M059J (cell line): ENCODE measurements around the gene MRPL17. TPM values are rescaled to one million over a fixed set of nuclear protein-coding genes. Genes with fewer than 3 reads are reported as not detected.

Experiments
- DNase-seq: peaks from one replicate; pipeline ENCODE4 v3.0.0-alpha.2; 2012; ENCODE audit warnings: low read depth
- total RNA-seq: library from RNA; depleted of rRNA; stranded (reverse); fragments of >200 nt; shearing (Covaris generic); gene quantifications from 2 replicates; pipeline ENCODE4 v1.2.3, GENCODE V29; 2014; rRNA removed

Gene MRPL17
- total RNA-seq, 1 experiment from 2014 or later = 132 TPM

DNA sequence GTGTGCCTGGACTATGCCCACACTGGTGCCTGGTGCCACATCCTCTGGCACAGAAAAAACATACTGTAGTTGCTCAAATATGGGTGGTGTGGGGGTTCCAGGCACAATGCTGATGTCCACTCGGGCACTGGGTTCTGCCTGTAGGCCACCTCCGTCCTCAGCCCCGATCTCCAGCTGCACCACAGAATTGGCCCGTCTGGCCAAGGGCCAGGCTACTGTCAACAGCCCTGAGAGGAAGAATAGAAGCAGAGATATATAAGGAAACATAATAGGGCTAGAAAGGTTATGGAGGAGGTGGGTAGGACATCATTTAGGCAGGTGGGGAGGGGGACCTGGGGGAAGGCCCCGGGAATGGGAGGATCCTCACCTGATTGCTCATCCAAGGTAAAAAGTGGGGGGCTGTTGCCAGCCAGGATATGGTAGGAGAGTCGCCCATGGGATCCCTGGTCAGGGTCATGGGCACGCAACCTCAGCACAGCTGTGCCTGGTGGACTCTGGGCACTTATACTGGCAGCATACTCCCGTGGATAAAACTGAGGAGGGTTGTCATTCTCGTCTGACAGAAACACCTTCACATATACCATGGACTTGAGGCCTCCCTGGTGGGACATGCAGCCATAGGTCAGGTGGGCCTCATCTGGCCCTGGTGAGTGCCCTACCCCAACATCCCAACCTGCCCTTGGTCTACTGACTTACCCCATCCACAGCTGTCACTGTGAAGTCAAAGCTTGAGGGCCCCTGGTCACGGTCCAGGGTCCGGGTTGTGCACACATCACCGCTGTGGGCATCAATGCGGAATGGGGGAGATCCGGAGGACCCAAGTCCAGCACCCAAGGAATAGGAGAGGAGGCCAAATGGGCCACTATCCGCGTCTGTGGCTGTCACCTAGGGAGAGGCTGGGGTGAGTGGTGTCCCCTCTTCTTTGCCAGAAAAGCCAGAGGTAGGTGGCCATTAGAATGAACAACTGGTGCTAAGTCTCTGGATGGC lies 49.4 kb downstream of the MRPL17 start:
- DNase-seq = no peak

DNA sequence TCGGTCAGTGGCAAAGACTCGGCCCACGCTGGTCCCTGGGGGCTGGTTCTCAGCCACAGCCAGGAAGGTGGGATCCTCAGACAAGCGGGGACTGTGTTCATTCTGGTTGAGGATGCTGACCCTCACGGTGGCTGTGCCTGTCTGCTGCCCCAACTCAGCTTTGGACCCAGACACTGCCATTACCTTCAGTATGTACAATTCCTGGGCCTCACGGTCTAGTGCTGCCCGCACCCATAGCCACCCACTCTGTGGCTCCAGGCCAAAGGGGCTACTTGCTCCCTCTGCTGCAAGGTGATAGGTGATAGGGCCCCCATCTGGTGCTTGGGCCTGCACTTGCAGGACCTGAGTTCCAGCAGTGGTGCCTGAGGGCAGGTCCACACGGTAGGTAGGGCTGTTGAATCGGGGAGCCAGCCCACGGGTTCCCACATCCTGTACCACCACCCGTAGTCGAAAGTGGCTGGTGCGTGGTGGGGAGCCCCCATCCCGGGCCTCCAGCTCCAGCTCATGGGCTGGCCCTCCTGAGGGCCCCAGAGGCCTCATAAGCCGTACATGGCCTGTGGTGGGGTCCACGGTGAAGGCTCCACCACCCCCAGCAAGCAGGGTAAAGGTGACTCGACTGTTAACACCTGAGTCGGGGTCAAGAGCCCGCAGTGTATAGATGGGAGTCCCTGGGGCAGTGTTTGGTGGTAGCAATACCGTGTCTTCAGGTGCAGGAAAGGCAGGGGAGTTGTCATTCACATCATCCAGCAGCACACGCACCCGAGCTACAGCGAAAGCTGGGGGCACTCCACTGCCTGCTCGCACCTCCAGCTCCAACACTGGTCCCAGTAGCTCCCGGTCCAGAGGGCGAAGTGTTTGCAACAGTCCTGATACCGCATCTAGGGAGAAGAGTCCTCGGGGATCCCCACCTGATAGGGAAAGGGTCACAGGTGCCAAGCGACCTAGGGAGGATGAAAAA lies 50.7 kb downstream of the MRPL17 start:
- DNase-seq = no peak

DNA sequence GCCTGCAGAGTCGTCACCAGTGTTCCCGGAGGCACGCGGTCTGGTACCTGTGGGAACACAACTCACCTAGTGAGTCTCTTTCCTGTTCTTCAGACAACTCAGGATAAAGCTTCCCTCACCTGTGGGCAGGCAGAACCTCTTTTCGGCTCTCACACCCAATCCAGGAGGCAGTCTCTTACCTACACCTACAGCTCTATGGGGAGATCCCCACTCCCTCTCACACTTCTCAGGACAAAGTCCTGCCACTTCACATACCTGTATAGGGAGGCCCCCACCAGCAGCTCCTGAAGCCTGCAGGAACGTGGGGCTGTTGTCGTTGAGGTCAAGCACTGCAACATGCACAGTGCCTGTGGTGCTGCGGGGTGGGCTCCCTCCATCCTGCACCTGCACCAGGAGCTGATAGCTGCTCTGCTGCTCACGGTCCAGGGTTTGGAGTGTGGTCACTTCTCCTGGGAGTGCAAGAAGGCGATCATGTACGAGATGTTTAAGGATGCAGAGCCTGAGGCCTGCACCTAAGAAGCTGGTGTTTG lies 51.7 kb downstream of the MRPL17 start:
- no peak for DNase-seq

DNA sequence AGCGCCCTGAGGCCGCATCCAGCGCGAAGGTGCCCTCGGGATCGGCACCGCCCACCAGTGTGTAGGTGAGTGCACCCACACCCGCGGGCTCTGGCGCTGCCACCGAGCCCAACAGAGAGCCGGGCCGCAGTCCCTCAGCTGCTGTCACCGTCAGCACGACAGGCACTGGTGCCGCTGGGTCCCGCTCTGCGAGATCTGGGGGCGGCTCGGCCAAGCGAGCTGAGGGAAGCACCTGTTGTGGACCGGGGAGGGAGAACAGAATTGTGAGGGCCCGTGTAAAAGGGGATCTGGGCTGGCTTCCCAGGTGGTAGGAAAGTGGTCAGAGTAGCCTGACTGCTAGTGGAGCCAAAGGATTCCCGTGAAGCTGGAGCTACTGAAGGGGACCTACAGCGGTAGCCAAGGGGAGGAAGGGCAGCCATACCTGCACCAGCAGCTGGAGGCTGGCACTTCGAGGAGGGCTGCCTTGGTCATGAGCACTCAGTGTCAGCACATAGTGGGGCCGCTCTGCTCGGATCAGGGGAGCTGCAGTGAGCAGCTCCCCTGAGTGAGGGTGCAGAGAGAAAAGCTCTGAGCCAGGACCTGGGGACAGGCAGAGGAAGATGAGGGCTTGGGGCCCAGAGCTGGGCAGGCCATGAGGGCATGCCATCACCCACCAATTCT lies 52.4 kb downstream of the MRPL17 start:
- DNase-seq = no peak

Other genes with a start within 250 kb of the MRPL17 start
- not detected in 2 replicates for gene HPX, start 242.4 kb downstream of the MRPL17 start, total RNA-seq
- gene TRIM3, start 209.4 kb downstream of the MRPL17 start, total RNA-seq = 10.3 and 10.4 TPM in 2 replicates
- gene ARFIP2, start 202.0 kb downstream of the MRPL17 start, total RNA-seq = 66.8 and 84.0 TPM in 2 replicates
- 36.6 and 53.2 TPM in 2 replicates for gene TIMM10B, start 201.8 kb downstream of the MRPL17 start, total RNA-seq
- gene DNHD1, start 186.1 kb downstream of the MRPL17 start, total RNA-seq = 1.3 and 1.4 TPM in 2 replicates
- gene RRP8, start 79.7 kb downstream of the MRPL17 start, total RNA-seq = 18.0 and 18.8 TPM in 2 replicates
- gene ILK, start 79.6 kb downstream of the MRPL17 start, total RNA-seq = 152 and 201 TPM in 2 replicates
- gene TAF10, start 71.1 kb downstream of the MRPL17 start, total RNA-seq = 108 and 133 TPM in 2 replicates
- 57.4 and 94.6 TPM in 2 replicates for gene TPP1, start 63.9 kb downstream of the MRPL17 start, total RNA-seq
- 4.6 and 8.8 TPM in 2 replicates for gene DCHS1, start 27.5 kb downstream of the MRPL17 start, total RNA-seq
- gene OR2AG2, start 88.6 kb upstream of the MRPL17 start, total RNA-seq = not detected in 2 replicates
- gene OR2AG1, start 99.7 kb upstream of the MRPL17 start, total RNA-seq = not detected in 2 replicates
- not detected in 2 replicates for gene OR6A2, start 116.3 kb upstream of the MRPL17 start, total RNA-seq
- gene OR10A5, start 162.3 kb upstream of the MRPL17 start, total RNA-seq = not detected in 2 replicates
- not detected in 2 replicates for gene OR10A2, start 179.7 kb upstream of the MRPL17 start, total RNA-seq
- not detected in 2 replicates for gene OR10A4, start 193.3 kb upstream of the MRPL17 start, total RNA-seq
- gene OR2D2, start 209.2 kb upstream of the MRPL17 start, total RNA-seq = not detected in 2 replicates
- not detected in 2 replicates for gene OR2D3, start 237.7 kb upstream of the MRPL17 start, total RNA-seq
- 0.44 and 1.0 TPM in 2 replicates for gene ZNF215, start 243.1 kb upstream of the MRPL17 start, total RNA-seq